HepG2 (cell line): ENCODE measurements around the gene P2RY6. TPM values are rescaled to one million over a fixed set of nuclear protein-coding genes. Genes with fewer than 3 reads are reported as not detected.

Source experiments
- ATAC-seq: fragments of 200-7000 bp; cut with Tn5 transposase; 3 replicates; pipeline ENCODE4 v1.9.1; 2020; ENCODE audit warnings: mild to moderate bottlenecking, moderate library complexity
- BruUV-seq: library from RNA; stranded (reverse); fragments of 400-500 nt; replicated peaks from 2 replicates; lab custom pipeline; 2021; lab: Mats Ljungman, UMichigan
- CTCF ChIA-PET: fragments of 300-600 bp; formaldehyde crosslinking; extraction: SDS; loops from one replicate; lab custom pipeline; 2021; ENCODE audit warnings: low total read pairs, inconsistent platforms, low intra/inter-chr PET ratio; lab: Yijun Ruan, JAX
- POLR2A ChIA-PET: fragments of 350-600 bp; sonication (Branson Sonifier 250); formaldehyde crosslinking; loops from one replicate; lab custom pipeline; 2020; ENCODE audit warnings: antibody characterized with exemption, inconsistent platforms; lab: Yijun Ruan, JAX
- DNase-seq: peaks from one replicate; pipeline ENCODE4 v3.0.0-alpha.2; 2015; ENCODE audit warnings: low spot score
- FAIRE-seq: peaks from 3 replicates; lab custom pipeline; 2011; peaks lifted over from hg19 to GRCh38; lab: Jason Lieb, UNC
- H2AFZ ChIP-seq: one replicate; pipeline ENCODE4 v1.6.1; 2011; ENCODE audit warnings: low read length, inconsistent platforms
- H3K27ac ChIP-seq: fragments of 300-600 bp; 3 replicates; pipeline ENCODE4 v1.8.0; 2011; ENCODE audit warnings: mixed run types, mild to moderate bottlenecking, mixed read lengths, low read length, inconsistent platforms; ENCODE audit not compliant: insufficient read depth; ENCODE audit errors: extremely low read length
- H3K27me3 ChIP-seq, 2 experiments: fragments of 200-600 bp in 1 of 2; 2 replicates in 1 of 2; 3 replicates in 1 of 2; pipeline versions ENCODE4 v1.6.0 to v1.8.0; 2011; ENCODE audit warnings: low read length in 2 of 2, mild to moderate bottlenecking in 2 of 2, moderate library complexity in 2 of 2, inconsistent platforms in 1 of 2; ENCODE audit not compliant: insufficient read depth in 2 of 2, control insufficient read depth in 1 of 2
- H3K36me3 ChIP-seq, 2 experiments: fragments of 200-600 bp in 1 of 2; replicated peaks in 1 of 2; 2 replicates in 1 of 2; 3 replicates in 1 of 2; pipeline versions ENCODE4 v1.5.1 to v1.8.0; 2011; ENCODE audit warnings: low read length in 2 of 2, inconsistent platforms in 1 of 2; ENCODE audit not compliant: insufficient read depth in 2 of 2, control insufficient read depth in 1 of 2
- H3K4me1 ChIP-seq: 2 replicates; pipeline ENCODE4 v1.5.1; 2012; ENCODE audit warnings: low read length, inconsistent platforms; ENCODE audit not compliant: insufficient read depth
- H3K4me2 ChIP-seq: 2 replicates; pipeline ENCODE4 v1.6.0; 2011; ENCODE audit warnings: low read depth, low read length, inconsistent platforms
- H3K4me3 ChIP-seq, 3 experiments: fragments of 200-600 bp in 1 of 3; sonication (generic), shearing (Covaris generic) in 1 of 3; replicated peaks in 1 of 3; 2 replicates each; pipeline ENCODE4 v1.5.1; 2011 to 2016; ENCODE audit warnings: low read length in 3 of 3, inconsistent platforms in 2 of 3, low read depth in 2 of 3, mild to moderate bottlenecking in 2 of 3, control low read depth in 1 of 3, mixed read lengths in 1 of 3; ENCODE audit not compliant: insufficient read depth in 1 of 3
- H3K79me2 ChIP-seq: one replicate; pipeline ENCODE4 v1.6.1; 2011; ENCODE audit warnings: low read length, inconsistent platforms; ENCODE audit not compliant: insufficient read depth
- H3K9ac ChIP-seq: 2 replicates; pipeline ENCODE4 v1.6.0; 2011; ENCODE audit warnings: mild to moderate bottlenecking, low read depth, low read length, inconsistent platforms; ENCODE audit not compliant: insufficient read depth
- H3K9me3 ChIP-seq: 2 replicates; pipeline ENCODE4 v1.5.1; 2012; ENCODE audit warnings: mild to moderate bottlenecking, low read length
- H4K20me1 ChIP-seq: 2 replicates; pipeline ENCODE4 v1.6.0; 2011; ENCODE audit warnings: inconsistent platforms, mild to moderate bottlenecking, low read length, moderate library complexity; ENCODE audit not compliant: insufficient read depth
- SOX6 ChIP-seq, 2 experiments: fragments of 450-650 bp in 1 of 2; sonication (generic) in 1 of 2; formaldehyde crosslinking in 1 of 2; IDR thresholded peaks; 2 replicates each; pipeline versions ENCODE4 v1.4.0 to v1.6.1; 2017 to 2020; ENCODE audit warnings: antibody characterized with exemption in 1 of 2, mild to moderate bottlenecking in 1 of 2, missing genetic modification reagents in 1 of 2
- U2AF1 ChIP-seq: fragments of 200-400 bp; formaldehyde crosslinking; optimal IDR thresholded peaks from 2 replicates; pipeline ENCODE3; 2017; ENCODE audit warnings: mild to moderate bottlenecking, low read depth, low read length
- YEATS4 ChIP-seq: sonication (generic); formaldehyde crosslinking; IDR thresholded peaks from 2 replicates; pipeline ENCODE4 v1.4.0; 2020; ENCODE audit warnings: missing genetic modification reagents, borderline replicate concordance
- ZNF800 ChIP-seq: sonication (generic); formaldehyde crosslinking; IDR thresholded peaks from 2 replicates; pipeline ENCODE4 v1.4.0; 2020; ENCODE audit warnings: missing genetic modification reagents
- WGBS: methylation state at CpG from one replicate; pipeline ENCODE4 v1.1.6; 2017; ENCODE audit warnings: low lambda C conversion rate; 5-methylcytosine and 5-hydroxymethylcytosine counted together
- in situ Hi-C: cut with HindIII; loops from 2 replicates; pipeline ENCODE4 v1.10.0; 2017; ENCODE audit warnings: low pct_unique_long_range_greater_than_20kb; ENCODE audit not compliant: extremely low pct_ligation_motif_present
- intact Hi-C: fragments of 100-400 bp; cut with micrococcal nuclease; formaldehyde crosslinking; loops from one replicate; pipeline ENCODE4 v1.10.0; 2022; ENCODE audit not compliant: unreplicated experiment
- polyA plus RNA-seq, 8 experiments: library from polyadenylated mRNA; depleted of rRNA in 3 of 8; stranded (reverse) in 7 of 8; unstranded in 1 of 8; fragments of >200 nt; fragmentation: Illumina TruSeq in 4 of 8; extraction: Trizol in 4 of 8; gene quantifications; 2 replicates each; pipeline versions ENCODE4 v1.2.1 to v1.2.3, GENCODE V29; 2011 to 2016; ENCODE audit warnings: low read depth in 4 of 8, missing spikeins in 1 of 8, mixed read lengths in 1 of 8; ENCODE audit not compliant: insufficient read depth in 1 of 8
- total RNA-seq, 5 experiments: library from RNA; depleted of rRNA; stranded (reverse); fragments of >200 nt; fragmentation: Illumina TruSeq; extraction: Trizol; gene quantifications; 2 replicates each; pipeline ENCODE4 v1.2.3, GENCODE V29; 2016; ENCODE audit warnings: low read depth in 1 of 5

P2RY6 gene
- total and polyA plus RNA-seq, 2 of the 13 experiments (the other 11 are each of a cell fraction or from before 2014, with no cell fraction given) = 0.09 to 0.29 TPM

DNA sequence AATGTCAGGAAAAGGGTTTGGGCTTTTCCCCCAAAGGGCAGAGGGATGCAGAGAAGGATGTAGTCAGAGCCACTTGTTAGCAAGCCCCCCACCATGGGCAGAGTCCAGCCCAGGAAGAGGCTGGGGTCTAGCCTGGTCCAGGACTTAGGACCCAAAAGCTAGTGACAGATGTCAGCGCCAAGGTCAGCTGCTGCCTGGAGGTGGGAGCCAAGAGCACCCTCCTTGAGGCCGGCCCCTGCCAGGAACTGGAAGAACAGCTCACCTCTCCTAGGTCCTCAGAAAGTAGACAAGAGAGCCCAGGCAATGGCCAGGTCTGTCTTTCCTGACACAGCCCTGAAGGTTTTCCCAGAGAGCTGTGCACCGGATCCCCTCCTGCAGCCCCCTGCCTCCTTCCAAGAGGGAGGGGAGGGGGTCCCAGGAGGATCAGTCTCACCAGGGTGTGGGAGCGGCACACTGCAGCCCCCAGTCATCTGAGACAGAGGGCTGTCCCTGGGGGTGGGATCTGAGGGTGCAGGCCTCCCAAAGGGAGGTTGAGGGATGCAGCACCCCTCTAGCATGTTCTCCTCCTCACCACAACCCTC, 21.3 kb downstream of the P2RY6 start:
- no peak for TF ChIP-seq ZNF800
- TF ChIP-seq SOX6 (IDR thresholded peaks at IDR 0.05) = no peak
- TF ChIP-seq SOX6 (CRISPR knock-in tag; IDR thresholded peaks at IDR 0.05) = no peak
- peaks cover 6 to 34% of the 10 kb centered on the region in 2 experiments; a peak in 3 of 5 replicates for H3K27me3 ChIP-seq
- in situ Hi-C loops (loop anchor here (5.0 kb wide), 1 partner anchor 99 kb away; no protein-coding TSS in a partner anchor), intact Hi-C loops (no loop called here)
- H2AFZ ChIP-seq = no peak overlapping the region
- ATAC-seq (no peak), FAIRE-seq (no peak), DNase-seq (no peak)
- ChIA-PET POLR2A (no interaction called here), CTCF (no interaction called here)
- no CpG with 5 or more reads among the region's 4 CpGs for WGBS
- H3K4me2 ChIP-seq = no peak overlapping the region
- H3K9ac ChIP-seq = no peak overlapping the region
- no peaks in the 10 kb centered on the region for H3K9me3 ChIP-seq
- no TSS peak for BruUV-seq
- no peak overlapping the region for H3K27ac ChIP-seq
- no peaks in the 10 kb centered on the region for H3K36me3 ChIP-seq
- H3K4me1 ChIP-seq = peaks cover 8% of the 10 kb centered on the region
- H4K20me1 ChIP-seq = no peaks in the 10 kb centered on the region
- H3K4me3 ChIP-seq = no peak overlapping the region
- H3K79me2 ChIP-seq = no peaks in the 10 kb centered on the region

DNA sequence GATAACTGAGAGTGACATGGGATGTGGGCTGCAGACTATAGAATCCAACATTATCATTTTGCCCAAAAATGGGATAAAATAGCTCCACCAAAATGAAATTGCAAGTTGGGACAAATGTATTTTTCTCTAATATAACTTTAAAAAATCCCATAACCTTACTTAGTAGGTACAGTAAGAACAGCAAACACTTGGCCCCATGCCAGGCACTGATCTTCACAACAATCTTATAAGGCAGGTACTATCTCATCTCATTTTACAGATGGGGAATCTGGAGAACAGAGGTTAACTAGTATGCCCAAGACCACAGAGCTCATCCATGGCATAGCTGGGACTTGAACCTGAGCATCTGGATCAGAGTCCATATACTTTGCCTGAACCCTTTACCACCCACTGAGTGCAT, 22.5 kb downstream of the P2RY6 start:
- Histone ChIP-seq H3K9ac (no peak overlapping the region), H3K9me3 (no peaks in the 10 kb centered on the region), H3K27me3 (peaks cover 6 to 32% of the 10 kb centered on the region in 2 experiments; a peak in 3 of 5 replicates), H3K4me3 (no peak overlapping the region), H3K79me2 (no peaks in the 10 kb centered on the region), H4K20me1 (no peaks in the 10 kb centered on the region), H3K4me2 (no peak overlapping the region), H2AFZ (no peak overlapping the region), H3K4me1 (no peaks in the 10 kb centered on the region), H3K27ac (no peak overlapping the region), H3K36me3 (no peaks in the 10 kb centered on the region)
- intact Hi-C loops (no loop called here), in situ Hi-C loops (loop anchor here (5.0 kb wide), 1 partner anchor 98 kb away; no protein-coding TSS in a partner anchor)
- no peak for FAIRE-seq
- DNase-seq = no peak
- ATAC-seq = no peak
- no TSS peak for BruUV-seq
- ChIA-PET CTCF (interaction anchor here (1.4 to 2.8 kb wide), 3 partner anchors 40 to 99 kb away, joined by 6 to 40 read pairs (median 13); no protein-coding TSS in a partner anchor), POLR2A (no interaction called here)
- TF ChIP-seq YEATS4 (CRISPR knock-in tag) (no peak), U2AF1 (no peak)
